Skeletal muscle tissue (tissue), 4 donors: ENCODE measurements around the gene CNTNAP2. TPM values are rescaled to one million over a fixed set of nuclear protein-coding genes. Genes with fewer than 3 reads are reported as not detected.

Source experiments
- H3K27ac ChIP-seq: one replicate; pipeline ENCODE4 v1.7.0; 2013; ENCODE audit warnings: mild to moderate bottlenecking, low read depth, low read length, inconsistent platforms
- H3K27me3 ChIP-seq, 3 donors: one replicate each; pipeline ENCODE4 v1.7.0; 2013; ENCODE audit warnings: low read length in 3 of 3; ENCODE audit not compliant: control insufficient read depth in 3 of 3, insufficient read depth in 3 of 3
- H3K36me3 ChIP-seq, 3 donors: one replicate each; pipeline ENCODE4 v1.7.0; 2013; ENCODE audit warnings: low read length in 3 of 3; ENCODE audit not compliant: control insufficient read depth in 3 of 3, insufficient read depth in 3 of 3
- H3K4me1 ChIP-seq, 3 donors: one replicate each; pipeline ENCODE4 v1.7.0; 2013; ENCODE audit warnings: low read length in 3 of 3, mild to moderate bottlenecking in 3 of 3; ENCODE audit not compliant: control insufficient read depth in 3 of 3, insufficient read depth in 3 of 3
- H3K4me3 ChIP-seq, 3 donors: one replicate each; pipeline ENCODE4 v1.7.0; 2013; ENCODE audit warnings: low read length in 3 of 3
- H3K9ac ChIP-seq, 3 donors: one replicate each; pipeline ENCODE4 v1.7.0; 2013; ENCODE audit warnings: low read length in 3 of 3, mild to moderate bottlenecking in 3 of 3, moderate library complexity in 2 of 3, low read depth in 1 of 3
- H3K9me3 ChIP-seq, 3 donors: one replicate each; pipeline ENCODE4 v1.7.0; 2013; ENCODE audit warnings: low read length in 3 of 3; ENCODE audit not compliant: control insufficient read depth in 3 of 3
- total RNA-seq: library from RNA; depleted of rRNA; stranded (reverse); fragments of >200 nt; gene quantifications from one replicate; pipeline ENCODE4 v1.2.3, GENCODE V29; 2014
- donor health status: Osteomylitis.

CNTNAP2 gene
- total RNA-seq, 1 donor from 2014 or later = 14.1 TPM

DNA sequence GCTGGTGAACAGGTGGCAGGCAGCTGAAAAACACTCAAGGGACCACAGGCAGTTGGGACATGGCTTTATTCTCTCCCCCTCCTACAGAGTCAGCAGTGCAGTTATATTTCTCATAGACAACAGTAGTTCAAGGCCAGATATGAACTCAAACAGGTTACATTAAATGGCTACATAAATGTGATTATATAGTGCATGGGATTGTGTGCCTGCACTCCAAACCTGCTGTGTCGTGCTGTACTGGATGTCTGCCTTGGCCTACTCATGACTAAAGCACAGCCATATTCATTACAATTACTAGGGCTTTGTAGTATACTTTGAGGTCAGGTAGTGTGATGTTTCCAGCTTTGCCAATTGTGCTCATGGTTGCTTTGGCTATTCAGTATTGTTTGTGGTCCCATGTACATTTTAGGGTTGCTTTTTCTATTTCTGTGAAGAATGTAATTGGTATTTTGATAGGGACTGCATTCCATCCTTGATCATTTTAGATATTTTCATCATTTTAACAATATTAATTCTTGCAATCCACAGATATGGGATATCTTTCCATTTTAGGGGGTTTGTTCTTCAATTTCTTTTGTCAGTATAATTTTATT lies 393.6 kb downstream of the CNTNAP2 start:
- Histone ChIP-seq H3K4me1 (no peaks in the 10 kb centered on the region), H3K27ac (no peak overlapping the region), H3K36me3 (no peaks in the 10 kb centered on the region), H3K4me3 (no peak overlapping the region), H3K9ac (no peak overlapping the region), H3K27me3 (no peaks in the 10 kb centered on the region), H3K9me3 (peaks cover 3 to 9% (median 3%) of the 10 kb centered on the region in 3 donors)

DNA sequence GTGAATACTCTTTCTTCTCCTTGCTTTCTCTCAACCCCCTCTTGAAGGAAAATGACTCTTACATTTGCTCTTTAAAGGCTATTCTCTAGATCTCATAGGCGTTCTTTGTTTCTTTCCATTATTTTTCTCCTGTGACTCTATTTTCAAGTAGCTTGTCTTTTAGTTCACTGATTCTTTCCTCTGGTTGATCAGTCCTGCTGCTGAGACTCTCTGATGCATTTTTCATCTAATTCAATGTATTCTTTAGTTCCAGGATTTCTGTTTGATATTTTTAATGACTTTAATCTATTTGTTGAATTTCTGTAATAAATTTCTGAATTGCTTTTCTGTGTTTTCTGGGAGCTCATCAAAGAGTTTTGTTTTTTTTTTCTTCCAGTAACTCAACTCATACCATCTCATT lies 397.7 kb downstream of the CNTNAP2 start:
- Histone ChIP-seq H3K27ac (no peak overlapping the region), H3K36me3 (no peaks in the 10 kb centered on the region), H3K4me1 (no peaks in the 10 kb centered on the region), H3K27me3 (no peaks in the 10 kb centered on the region), H3K9me3 (peaks cover 0 to 7% (median 0%) of the 10 kb centered on the region in 3 donors), H3K9ac (no peak overlapping the region), H3K4me3 (no peak overlapping the region)

DNA sequence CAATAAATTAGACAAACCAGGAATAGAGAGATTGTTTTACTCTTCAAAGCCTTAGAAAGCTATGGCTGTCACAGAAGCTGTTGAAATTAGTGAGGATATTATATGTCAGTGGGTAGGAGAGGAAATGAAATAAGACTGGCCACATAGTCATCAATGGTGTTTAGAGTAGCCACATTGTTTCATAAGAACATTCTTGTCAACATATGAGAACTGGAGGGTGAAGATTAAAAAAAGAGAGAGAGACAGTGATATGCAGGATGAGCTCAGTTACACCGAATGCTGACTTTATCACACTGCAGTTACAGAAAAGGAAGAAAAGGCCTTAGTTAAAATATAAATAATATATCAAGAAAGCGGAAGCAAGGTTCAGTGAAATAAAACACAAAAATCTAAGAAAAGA lies 412.0 kb downstream of the CNTNAP2 start:
- H3K4me1 ChIP-seq = no peaks in the 10 kb centered on the region
- no peak overlapping the region for H3K9ac ChIP-seq
- no peaks in the 10 kb centered on the region for H3K36me3 ChIP-seq
- no peak overlapping the region for H3K4me3 ChIP-seq
- H3K9me3 ChIP-seq = no peaks in the 10 kb centered on the region
- no peak overlapping the region for H3K27ac ChIP-seq
- H3K27me3 ChIP-seq = no peaks in the 10 kb centered on the region

DNA sequence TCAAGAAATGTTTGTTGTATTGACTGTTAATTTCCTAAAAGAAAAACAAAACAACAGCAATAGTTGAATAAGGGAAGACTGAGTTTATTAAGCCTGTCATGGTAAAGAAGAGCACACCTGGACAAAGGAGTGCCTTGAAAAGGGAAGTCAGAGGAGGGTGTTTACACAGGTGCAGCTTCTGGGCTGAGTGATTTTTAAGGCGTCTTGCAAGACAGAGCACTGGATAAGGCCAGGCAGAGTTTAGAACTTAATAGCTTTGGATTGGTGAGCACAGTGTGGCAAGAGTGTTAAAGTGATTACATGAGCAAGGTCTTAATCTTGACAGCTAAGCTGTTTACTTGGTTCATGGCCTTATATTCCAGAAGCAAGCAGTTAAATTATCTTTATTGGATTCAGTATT lies 423.2 kb downstream of the CNTNAP2 start:
- Histone ChIP-seq H3K4me1 (no peaks in the 10 kb centered on the region), H3K9me3 (no peaks in the 10 kb centered on the region), H3K36me3 (no peaks in the 10 kb centered on the region), H3K27ac (no peak overlapping the region), H3K27me3 (no peaks in the 10 kb centered on the region), H3K9ac (no peak overlapping the region), H3K4me3 (no peak overlapping the region)

DNA sequence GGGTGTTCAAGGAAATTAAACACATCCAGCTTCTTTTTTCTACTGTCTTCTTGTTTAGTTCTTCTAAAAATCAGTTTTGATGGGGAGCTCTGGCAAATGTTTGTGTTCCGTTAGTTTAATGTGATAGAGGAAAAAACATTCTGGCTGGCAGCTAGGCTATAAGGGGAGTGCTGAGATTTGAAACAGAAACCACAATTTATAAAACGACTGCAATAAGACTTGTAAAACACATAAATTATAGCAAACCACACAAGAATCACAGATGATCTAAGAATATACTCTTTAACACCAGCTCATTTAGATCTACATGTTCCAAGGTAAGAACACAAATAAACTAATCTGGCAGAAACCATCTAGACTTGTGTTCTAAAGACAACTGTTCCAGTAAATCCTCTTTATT lies 425.5 kb downstream of the CNTNAP2 start:
- no peak overlapping the region for H3K27ac ChIP-seq
- H3K9me3 ChIP-seq = no peaks in the 10 kb centered on the region

DNA sequence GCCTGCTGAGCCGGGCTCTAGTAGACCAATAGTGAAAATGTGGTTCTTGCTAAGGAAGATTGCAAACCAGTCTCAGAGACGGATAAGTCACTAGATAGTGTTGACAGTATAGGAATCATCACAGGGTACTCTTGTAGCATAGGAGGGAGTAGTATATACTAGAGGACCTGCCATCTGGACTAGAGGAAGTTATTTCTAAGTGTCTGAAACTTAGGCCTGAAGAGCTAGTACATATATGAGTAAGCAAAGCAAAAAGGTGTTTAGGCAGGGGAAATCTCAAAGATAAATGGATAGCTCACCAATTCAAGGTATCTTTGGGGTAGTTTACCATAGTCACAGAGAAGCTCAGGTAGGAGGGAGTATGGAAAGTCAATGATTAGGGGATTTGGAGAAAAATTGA lies 428.1 kb downstream of the CNTNAP2 start:
- Histone ChIP-seq H3K4me1 (no peaks in the 10 kb centered on the region), H3K9me3 (no peaks in the 10 kb centered on the region), H3K9ac (no peak overlapping the region), H3K36me3 (no peaks in the 10 kb centered on the region), H3K4me3 (no peak overlapping the region), H3K27ac (no peak overlapping the region), H3K27me3 (no peaks in the 10 kb centered on the region)

More for the DNA sequence above, 425.5 kb downstream of the CNTNAP2 start:
- Histone ChIP-seq H3K36me3 (no peaks in the 10 kb centered on the region), H3K9ac (no peak overlapping the region), H3K4me1 (no peaks in the 10 kb centered on the region), H3K4me3 (no peak overlapping the region), H3K27me3 (no peaks in the 10 kb centered on the region)

DNA sequence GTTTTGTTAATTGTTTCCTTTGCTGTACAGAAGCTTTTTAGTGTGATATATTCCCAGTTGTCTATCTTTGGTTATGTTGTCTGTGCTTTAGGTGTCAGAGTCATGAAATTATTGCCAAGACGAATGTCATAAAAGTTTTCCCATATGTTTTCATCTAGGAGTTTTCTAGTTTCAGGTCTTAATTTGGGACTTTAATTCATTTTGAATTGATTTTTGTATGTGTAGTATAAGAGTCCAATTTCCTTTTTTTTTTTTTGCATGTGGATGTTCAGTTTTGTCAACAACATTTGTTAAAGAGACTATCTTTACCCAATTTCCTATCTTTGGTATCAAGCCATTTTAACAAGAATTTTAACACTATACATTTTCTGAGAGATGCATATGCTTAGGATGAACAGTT lies 432.2 kb downstream of the CNTNAP2 start:
- H3K27me3 ChIP-seq = no peaks in the 10 kb centered on the region

DNA sequence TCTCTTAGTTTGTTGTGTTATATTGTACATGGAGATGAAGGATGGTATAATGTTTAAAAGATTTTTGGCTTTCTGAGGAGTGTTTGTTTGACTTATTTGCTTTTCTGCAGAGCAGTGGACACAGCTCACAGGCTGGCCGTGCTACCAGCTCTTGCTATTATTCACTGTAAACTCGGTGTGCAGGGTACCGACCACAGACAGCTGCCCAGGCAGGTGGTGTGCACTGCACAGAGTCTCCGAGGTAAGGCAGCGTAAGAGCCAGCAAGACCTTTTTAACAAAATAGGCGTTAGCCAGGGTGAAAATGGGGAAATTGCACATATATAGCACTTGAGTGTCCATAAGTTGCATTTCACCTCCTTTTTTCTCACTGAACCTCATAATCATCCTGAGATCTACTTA lies 438.0 kb downstream of the CNTNAP2 start:
- Histone ChIP-seq H3K9ac (no peak overlapping the region), H3K36me3 (no peaks in the 10 kb centered on the region), H3K4me1 (no peaks in the 10 kb centered on the region), H3K4me3 (no peak overlapping the region), H3K27ac (no peak overlapping the region), H3K27me3 (no peaks in the 10 kb centered on the region), H3K9me3 (no peaks in the 10 kb centered on the region)

More for the DNA sequence above, 432.2 kb downstream of the CNTNAP2 start:
- H3K36me3 ChIP-seq = no peaks in the 10 kb centered on the region
- H3K9me3 ChIP-seq = no peaks in the 10 kb centered on the region
- no peak overlapping the region for H3K4me3 ChIP-seq
- no peaks in the 10 kb centered on the region for H3K4me1 ChIP-seq
- no peak overlapping the region for H3K9ac ChIP-seq
- no peak overlapping the region for H3K27ac ChIP-seq

DNA sequence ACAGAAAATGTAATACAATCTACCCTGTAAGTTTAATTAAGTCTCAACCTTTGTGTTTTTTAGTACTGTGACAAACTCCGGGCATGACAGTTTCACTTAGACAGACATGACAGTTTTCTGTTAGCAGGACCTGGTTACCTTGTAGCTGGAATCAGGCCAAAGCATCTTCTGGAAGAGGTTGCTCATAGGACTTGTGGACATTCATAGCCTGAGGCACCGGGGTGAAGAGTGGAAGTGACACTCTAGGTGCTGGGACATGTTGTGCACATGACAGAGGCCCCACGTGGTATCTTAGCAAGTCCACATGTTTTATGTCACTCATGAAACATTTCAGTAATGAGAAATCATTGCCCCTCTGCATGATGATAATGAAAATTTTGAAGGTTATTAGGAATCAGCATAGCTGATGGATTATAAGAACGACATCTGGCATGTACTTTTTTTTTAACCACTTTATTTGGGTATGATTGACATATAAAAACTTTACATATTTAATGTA lies 441.4 kb downstream of the CNTNAP2 start:
- Histone ChIP-seq H3K9me3 (no peaks in the 10 kb centered on the region), H3K4me3 (no peak overlapping the region), H3K27ac (no peak overlapping the region), H3K36me3 (no peaks in the 10 kb centered on the region), H3K4me1 (no peaks in the 10 kb centered on the region), H3K9ac (no peak overlapping the region), H3K27me3 (no peaks in the 10 kb centered on the region)

DNA sequence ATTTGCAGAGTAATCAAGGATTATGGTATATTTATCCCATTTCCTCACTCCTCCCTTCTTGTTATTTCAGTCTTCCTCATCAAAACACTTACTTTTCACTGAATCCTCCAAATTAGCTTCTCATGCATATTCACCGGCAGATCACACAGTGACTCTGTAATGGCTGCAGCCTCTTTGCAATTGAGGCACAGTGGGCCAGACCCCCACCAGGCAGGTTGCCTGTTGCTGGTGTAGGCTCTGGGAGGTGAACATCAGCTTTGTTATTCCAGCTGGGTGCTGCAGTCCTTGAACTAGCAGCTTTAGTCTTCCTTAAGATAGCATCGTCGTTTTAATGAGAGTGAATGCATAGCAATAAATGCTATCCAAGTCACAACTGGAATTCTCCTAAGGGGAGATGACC lies 449.3 kb downstream of the CNTNAP2 start:
- Histone ChIP-seq H3K27me3 (no peaks in the 10 kb centered on the region), H3K36me3 (no peaks in the 10 kb centered on the region), H3K9ac (no peak overlapping the region), H3K4me1 (no peaks in the 10 kb centered on the region), H3K9me3 (no peaks in the 10 kb centered on the region), H3K27ac (no peak overlapping the region), H3K4me3 (no peak overlapping the region)
